Immature natural killer cell (primary cell): Measurements from ENCODE around the gene GYG1. TPM values are rescaled to one million over a fixed set of nuclear protein-coding genes. Genes with fewer than 3 reads are reported as not detected.

Source experiments
- DNase-seq, 3 donors: peaks; one replicate each; pipeline ENCODE4 v3.0.0; 2022; ENCODE audit warnings: mixed read lengths in 1 of 3
- H3K27ac Mint-ChIP-seq, 6 donors: one replicate each; pipeline ENCODE4 v1.8.0; 2020; ENCODE audit warnings: mixed read lengths in 6 of 6, mild to moderate bottlenecking in 5 of 6, inconsistent platforms in 4 of 6, moderate library complexity in 3 of 6
- H3K27me3 Mint-ChIP-seq, 3 donors: one replicate each; pipeline ENCODE4 v1.8.0; 2020 to 2021; ENCODE audit warnings: low read depth in 3 of 3, mild to moderate bottlenecking in 3 of 3, mixed read lengths in 3 of 3, moderate library complexity in 3 of 3, inconsistent platforms in 1 of 3
- H3K36me3 Mint-ChIP-seq, 3 donors: one replicate each; pipeline ENCODE4 v1.8.0; 2020; ENCODE audit warnings: mixed read lengths in 3 of 3, inconsistent platforms in 2 of 3, mild to moderate bottlenecking in 2 of 3
- H3K4me1 Mint-ChIP-seq, 2 donors: one replicate each; pipeline ENCODE4 v1.8.0; 2020; ENCODE audit warnings: inconsistent platforms in 2 of 2, mild to moderate bottlenecking in 2 of 2, mixed read lengths in 2 of 2, moderate library complexity in 1 of 2
- H3K4me3 Mint-ChIP-seq, 5 donors: one replicate each; pipeline ENCODE4 v1.8.0; 2020; ENCODE audit warnings: mild to moderate bottlenecking in 5 of 5, mixed read lengths in 5 of 5, inconsistent platforms in 3 of 5, moderate library complexity in 3 of 5
- H3K9me3 Mint-ChIP-seq, 6 donors: one replicate each; pipeline ENCODE4 v1.8.0; 2020; ENCODE audit warnings: mild to moderate bottlenecking in 6 of 6, mixed read lengths in 6 of 6, inconsistent platforms in 4 of 6, moderate library complexity in 3 of 6
- polyA plus RNA-seq, 3 donors: library from polyadenylated mRNA; unstranded; fragments of 300-500 nt; fragmentation: Illumina TruSeq; gene quantifications; one replicate each; pipeline ENCODE4 v1.2.3, GENCODE V29; 2021

Gene GYG1
- polyA plus RNA-seq, 3 donors from 2014 or later: 73.5 to 102 (median 91.8) TPM

DNA sequence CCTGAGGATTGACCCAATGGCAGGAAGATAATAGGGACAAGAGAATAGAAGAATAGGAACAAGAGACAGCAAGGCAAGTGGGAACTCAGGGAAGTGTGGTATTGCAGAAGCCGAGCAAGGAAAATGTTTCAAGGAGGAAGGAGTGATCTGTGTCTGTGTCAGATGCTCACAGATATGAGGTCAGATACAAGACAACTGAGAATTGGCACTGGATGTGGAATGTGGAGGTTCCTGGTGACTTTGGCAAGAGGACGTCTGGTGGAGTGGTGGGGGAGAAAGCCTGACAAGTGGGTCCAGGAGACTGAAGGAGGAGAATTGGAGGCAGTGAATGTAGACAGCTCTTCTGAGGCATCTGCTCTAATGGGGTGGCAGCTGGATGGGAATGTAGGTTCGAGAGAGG lies 24.1 kb downstream of the GYG1 start:
- Mint-ChIP-seq H3K27me3 (peaks cover 0 to 9% (median 2%) of the 10 kb centered on the region in 3 donors), H3K9me3 (no peaks in the 10 kb centered on the region), H3K4me1 (peaks cover 47 to 84% of the 10 kb centered on the region in 2 donors), H3K4me3 (peak overlapping the region in 2 of 5 donors; percentile 12 to 22), H3K27ac (peak overlapping the region; percentile 7 to 80 (median 26)), H3K36me3 (peaks cover 28 to 40% (median 37%) of the 10 kb centered on the region in 3 donors)
- no peak for DNase-seq

DNA sequence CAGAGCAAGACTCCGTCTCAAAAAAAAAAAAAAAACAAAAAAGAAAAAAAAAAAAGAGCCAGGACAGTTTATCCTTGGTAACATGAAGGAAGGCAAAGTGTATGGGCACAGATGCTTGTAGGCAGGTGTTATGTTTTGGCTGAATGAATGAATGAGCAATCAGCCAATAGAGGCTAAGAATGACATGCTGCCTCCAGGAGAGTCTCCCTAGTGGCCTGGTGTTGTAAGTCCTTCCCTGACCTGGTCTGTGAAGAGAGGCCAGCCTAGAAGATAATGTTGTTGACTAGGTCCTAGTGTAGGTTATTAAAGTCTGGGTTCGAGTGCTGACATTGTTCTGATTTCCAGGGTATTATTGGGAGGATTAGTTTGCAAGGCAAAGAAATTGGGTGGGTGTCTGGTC lies 24.9 kb downstream of the GYG1 start:
- Mint-ChIP-seq H3K4me3 (peak overlapping the region in 1 of 5 donors; percentile 59), H3K4me1 (peaks cover 43 to 84% of the 10 kb centered on the region in 2 donors), H3K27me3 (peaks cover 0 to 9% (median 0%) of the 10 kb centered on the region in 3 donors), H3K36me3 (peaks cover 30 to 35% (median 31%) of the 10 kb centered on the region in 3 donors), H3K27ac (peak overlapping the region in 5 of 6 donors; percentile 6 to 86 (median 77)), H3K9me3 (no peaks in the 10 kb centered on the region)
- no peak for DNase-seq

DNA sequence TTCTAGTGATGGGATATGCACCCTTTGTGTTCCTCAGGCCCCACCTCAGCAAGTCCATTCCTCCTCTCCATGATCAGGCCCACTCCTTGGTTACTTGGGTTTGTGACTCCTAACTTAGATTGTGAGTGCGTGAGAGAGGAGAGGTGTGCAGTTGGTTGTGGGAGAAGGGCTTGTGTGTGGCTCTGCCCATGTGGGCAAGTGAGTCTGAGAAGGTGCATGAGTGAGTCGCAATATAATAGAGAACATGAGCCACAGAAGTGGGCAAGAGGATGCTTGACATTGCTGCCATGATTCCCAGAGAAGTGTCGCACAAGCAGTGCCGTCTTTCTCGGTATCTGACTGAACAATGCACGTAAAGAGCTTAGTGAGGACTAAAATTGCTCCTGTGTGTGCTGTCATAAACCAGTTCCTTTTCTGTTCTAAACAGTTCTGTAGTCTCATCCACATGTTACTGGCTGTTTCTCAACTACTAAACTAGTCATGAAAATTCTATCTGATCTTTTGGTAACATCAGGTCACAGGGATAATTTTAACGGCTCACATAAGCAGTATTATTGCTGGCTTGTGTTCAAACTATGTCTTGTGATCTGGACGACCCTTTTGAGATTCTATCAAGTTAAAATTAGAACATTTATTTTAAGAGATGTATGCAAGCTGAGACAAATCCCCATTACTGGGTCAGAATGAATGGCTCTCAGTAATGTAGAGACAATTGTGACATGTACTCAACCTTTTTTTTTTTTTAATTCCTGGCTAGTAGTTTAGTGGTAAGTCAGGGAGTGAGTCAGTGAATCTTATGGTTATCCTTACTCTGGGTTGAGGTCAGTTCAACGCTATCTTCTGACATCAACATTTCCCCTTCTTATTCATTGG lies 25.6 kb downstream of the GYG1 start:
- H3K36me3 Mint-ChIP-seq: peaks cover 25 to 32% (median 30%) of the 10 kb centered on the region in 3 donors
- peaks cover 0 to 9% (median 0%) of the 10 kb centered on the region in 3 donors for H3K27me3 Mint-ChIP-seq
- H3K27ac Mint-ChIP-seq: peak overlapping the region in 5 of 6 donors; percentile 6 to 86 (median 77)
- DNase-seq: peak in 1 of 3 donors; percentile 14
- peak overlapping the region in 1 of 5 donors; percentile 26 for H3K4me3 Mint-ChIP-seq
- H3K4me1 Mint-ChIP-seq: peaks cover 39 to 81% of the 10 kb centered on the region in 2 donors
- H3K9me3 Mint-ChIP-seq: no peaks in the 10 kb centered on the region

DNA sequence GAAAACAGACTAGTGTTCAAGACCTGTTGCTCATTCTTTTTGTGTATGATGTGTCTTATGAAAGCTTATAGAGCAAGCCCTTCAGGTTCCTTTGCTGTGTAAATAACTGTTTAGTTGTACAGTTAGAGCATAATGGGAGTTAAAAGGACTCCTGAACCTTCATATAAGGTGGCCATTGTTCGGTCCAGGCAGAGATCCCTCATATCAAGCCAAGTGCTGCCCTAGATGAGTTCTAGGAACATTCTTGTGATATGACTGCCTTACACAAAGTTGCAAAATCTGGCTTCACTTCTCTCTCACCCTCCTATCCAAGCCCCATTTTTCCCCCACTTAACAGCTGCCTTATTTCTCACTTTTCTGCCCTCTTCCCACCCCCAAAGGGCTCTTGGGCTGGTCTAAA lies 26.9 kb downstream of the GYG1 start:
- H3K4me1 Mint-ChIP-seq: peaks cover 37 to 72% of the 10 kb centered on the region in 2 donors
- H3K27me3 Mint-ChIP-seq: peaks cover 0 to 6% (median 0%) of the 10 kb centered on the region in 3 donors
- peak overlapping the region in 4 of 6 donors; percentile 24 to 86 (median 42) for H3K27ac Mint-ChIP-seq
- no peaks in the 10 kb centered on the region for H3K9me3 Mint-ChIP-seq
- no peak for DNase-seq
- peaks cover 23 to 35% (median 29%) of the 10 kb centered on the region in 3 donors for H3K36me3 Mint-ChIP-seq
- H3K4me3 Mint-ChIP-seq: peak overlapping the region in 1 of 5 donors; percentile 18

DNA sequence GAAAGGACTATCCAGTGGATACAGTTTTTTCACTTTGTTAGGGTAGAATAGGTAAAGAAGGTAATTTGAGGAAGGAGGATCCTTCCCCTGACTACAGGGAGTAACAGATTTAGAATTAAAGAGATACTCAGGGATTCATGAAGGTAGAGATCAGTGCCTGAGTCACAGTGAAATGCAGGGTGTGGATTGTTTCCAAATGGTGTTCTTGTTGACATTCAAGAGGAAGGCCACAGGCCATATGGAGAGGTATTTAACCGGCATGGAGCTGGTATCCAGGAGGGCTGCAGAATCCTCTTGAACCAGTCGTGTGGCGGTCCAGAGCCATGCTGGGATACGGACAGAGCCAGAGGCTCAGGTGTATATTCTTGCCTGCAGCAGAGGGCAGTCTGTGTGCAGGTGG lies 28.2 kb downstream of the GYG1 start:
- H3K4me3 Mint-ChIP-seq: no peak overlapping the region
- H3K9me3 Mint-ChIP-seq: no peaks in the 10 kb centered on the region
- H3K36me3 Mint-ChIP-seq: peaks cover 19 to 31% (median 29%) of the 10 kb centered on the region in 3 donors
- peaks cover 0 to 6% (median 0%) of the 10 kb centered on the region in 3 donors for H3K27me3 Mint-ChIP-seq
- H3K4me1 Mint-ChIP-seq: peaks cover 33 to 60% of the 10 kb centered on the region in 2 donors
- no peak for DNase-seq
- H3K27ac Mint-ChIP-seq: peak overlapping the region in 5 of 6 donors; percentile 35 to 72 (median 51)

DNA sequence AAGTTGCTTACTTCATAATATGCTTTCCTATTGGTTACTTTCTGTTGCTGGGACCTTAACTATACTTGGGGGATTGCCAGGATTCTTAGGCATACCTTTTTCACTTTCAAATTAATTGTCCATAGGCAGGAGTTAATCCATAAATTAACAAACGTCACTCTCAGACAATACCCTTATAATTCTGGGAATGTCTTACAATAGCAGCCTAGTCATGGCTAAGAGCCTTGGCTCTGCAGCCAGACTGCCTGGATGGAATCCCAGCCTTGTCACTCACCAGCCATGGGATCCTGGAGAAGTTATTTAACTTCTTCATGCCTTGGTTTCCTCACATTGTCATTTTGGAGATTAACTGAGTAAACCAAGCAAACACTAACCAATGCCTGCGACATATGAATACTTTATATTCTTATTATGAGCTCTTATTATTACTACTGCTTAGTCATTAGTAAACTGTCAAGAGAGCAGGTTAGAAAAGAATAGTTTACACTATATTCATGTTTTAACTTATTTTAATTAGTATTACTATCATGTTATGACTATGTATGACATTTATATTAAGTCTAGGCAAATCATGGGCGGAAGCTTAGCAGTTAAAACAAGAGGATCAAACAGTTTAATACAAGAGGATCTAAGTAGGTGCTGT lies 29.0 kb downstream of the GYG1 start:
- Mint-ChIP-seq H3K9me3 (no peaks in the 10 kb centered on the region), H3K4me3 (no peak overlapping the region), H3K4me1 (peaks cover 27 to 53% of the 10 kb centered on the region in 2 donors), H3K27ac (peak overlapping the region in 4 of 6 donors; percentile 67 to 72 (median 70)), H3K27me3 (peaks cover 0 to 2% (median 0%) of the 10 kb centered on the region in 3 donors), H3K36me3 (peaks cover 23 to 31% (median 31%) of the 10 kb centered on the region in 3 donors)
- no peak for DNase-seq

DNA sequence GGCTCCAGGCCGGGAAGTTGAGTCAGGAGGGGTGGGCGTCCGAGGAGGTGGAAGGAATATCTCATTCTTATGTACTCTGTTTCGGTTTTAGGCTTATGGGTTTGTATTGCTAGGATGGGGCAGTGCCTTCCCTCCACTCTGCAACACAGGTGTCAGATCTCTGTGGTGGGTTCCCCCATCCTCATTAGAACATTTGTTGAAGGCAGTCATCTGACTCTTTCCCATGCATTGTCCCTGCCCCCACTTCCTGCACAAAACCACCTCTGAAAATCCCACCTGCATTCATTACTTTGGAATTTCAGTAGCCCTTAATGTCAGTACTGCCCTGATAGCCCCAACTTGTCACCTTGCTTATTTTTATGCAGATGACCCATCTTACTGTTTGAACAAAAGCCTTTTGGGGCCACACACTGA lies 29.5 kb downstream of the GYG1 start:
- no peak for DNase-seq
- peaks cover 22 to 48% of the 10 kb centered on the region in 2 donors for H3K4me1 Mint-ChIP-seq
- H3K27me3 Mint-ChIP-seq: peaks cover 0 to 2% (median 0%) of the 10 kb centered on the region in 3 donors
- H3K27ac Mint-ChIP-seq: peak overlapping the region in 4 of 6 donors; percentile 35 to 71 (median 68)
- no peaks in the 10 kb centered on the region for H3K9me3 Mint-ChIP-seq
- H3K4me3 Mint-ChIP-seq: no peak overlapping the region
- peaks cover 18 to 30% (median 26%) of the 10 kb centered on the region in 3 donors for H3K36me3 Mint-ChIP-seq

DNA sequence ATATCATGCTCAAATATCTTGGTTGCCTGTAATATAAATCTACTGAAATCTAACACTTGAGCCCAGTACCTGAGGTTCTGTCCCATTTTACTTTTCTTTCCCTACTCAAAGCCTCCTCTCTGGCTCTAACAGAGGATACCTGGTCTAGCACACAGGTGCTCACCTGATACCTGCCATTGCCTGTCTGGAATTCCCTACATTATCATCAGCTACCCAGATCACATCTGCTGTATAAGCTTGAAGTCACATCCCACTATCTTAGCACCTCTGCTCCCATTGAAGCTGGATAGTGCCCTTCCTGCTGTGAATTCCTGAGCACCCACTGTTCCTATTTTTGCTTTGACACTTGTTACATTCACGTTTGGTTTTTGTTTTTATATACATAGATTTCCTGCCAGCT lies 30.5 kb downstream of the GYG1 start:
- peaks cover 23 to 34% (median 26%) of the 10 kb centered on the region in 3 donors for H3K36me3 Mint-ChIP-seq
- no peaks in the 10 kb centered on the region for H3K9me3 Mint-ChIP-seq
- no peak for DNase-seq
- H3K4me3 Mint-ChIP-seq: no peak overlapping the region
- peaks cover 16 to 47% of the 10 kb centered on the region in 2 donors for H3K4me1 Mint-ChIP-seq
- peaks cover 0 to 2% (median 0%) of the 10 kb centered on the region in 3 donors for H3K27me3 Mint-ChIP-seq
- H3K27ac Mint-ChIP-seq: peak overlapping the region; percentile 5 to 78 (median 31)

DNA sequence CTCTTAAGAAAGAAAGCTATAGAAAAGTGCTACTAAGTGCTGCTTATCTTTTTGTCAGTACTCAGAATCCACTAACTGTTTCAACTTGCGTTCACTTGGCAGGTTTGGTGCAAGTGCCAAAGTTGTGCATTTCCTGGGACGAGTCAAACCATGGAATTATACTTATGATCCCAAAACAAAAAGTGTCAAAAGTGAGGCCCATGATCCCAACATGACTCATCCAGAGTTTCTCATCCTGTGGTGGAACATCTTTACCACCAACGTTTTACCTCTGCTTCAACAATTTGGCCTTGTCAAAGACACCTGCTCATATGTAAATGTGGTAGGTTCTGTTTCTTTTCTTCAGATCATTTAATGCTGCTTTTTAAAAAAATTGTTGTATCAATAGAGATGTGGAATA lies 32.6 kb downstream of the GYG1 start:
- Mint-ChIP-seq H3K4me1 (peaks cover 10 to 35% of the 10 kb centered on the region in 2 donors), H3K4me3 (no peak overlapping the region), H3K36me3 (peaks cover 25 to 35% (median 26%) of the 10 kb centered on the region in 3 donors), H3K9me3 (no peaks in the 10 kb centered on the region), H3K27me3 (peaks cover 0 to 2% (median 0%) of the 10 kb centered on the region in 3 donors), H3K27ac (peak overlapping the region in 1 of 6 donors; percentile 20)
- no peak for DNase-seq

DNA sequence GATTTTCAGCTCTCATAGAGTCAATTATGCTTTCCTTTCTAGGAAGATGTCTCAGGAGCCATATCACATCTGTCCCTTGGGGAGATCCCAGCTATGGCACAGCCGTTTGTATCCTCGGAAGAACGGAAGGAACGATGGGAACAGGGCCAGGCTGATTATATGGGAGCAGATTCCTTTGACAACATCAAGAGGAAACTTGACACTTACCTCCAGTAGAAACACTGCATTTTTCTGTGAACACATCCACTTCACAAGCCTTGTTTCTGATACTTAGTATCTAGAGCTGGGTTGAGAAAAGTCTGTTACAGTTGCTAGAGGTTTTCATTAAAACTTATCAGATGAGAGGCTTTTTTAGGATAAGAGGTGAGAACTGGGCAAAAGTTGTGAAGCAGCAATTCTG lies 35.4 kb downstream of the GYG1 start:
- Mint-ChIP-seq H3K36me3 (peaks cover 21 to 37% (median 30%) of the 10 kb centered on the region in 3 donors), H3K9me3 (no peaks in the 10 kb centered on the region), H3K27ac (peak overlapping the region; percentile 20 to 81 (median 38)), H3K4me3 (no peak overlapping the region), H3K4me1 (peaks cover 2 to 10% of the 10 kb centered on the region in 2 donors), H3K27me3 (no peaks in the 10 kb centered on the region)
- DNase-seq: no peak

DNA sequence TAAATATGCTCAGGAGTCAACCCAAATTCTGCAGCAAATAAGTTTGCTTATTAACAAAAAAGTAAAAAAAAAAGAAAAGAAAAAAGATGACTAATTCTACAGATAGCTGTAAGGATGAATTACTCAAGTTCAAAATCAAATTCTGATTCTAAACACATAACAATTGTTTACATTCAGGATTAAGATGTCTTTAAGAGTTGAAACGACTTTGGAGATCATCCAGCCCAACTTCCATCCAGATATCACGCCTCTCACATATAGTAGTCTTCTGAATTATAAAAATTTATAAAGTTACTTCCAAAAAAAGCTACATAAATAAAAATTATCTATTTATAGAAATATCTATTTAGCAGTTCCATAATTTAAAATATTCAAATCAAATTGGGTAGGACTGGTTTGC lies 39.8 kb downstream of the GYG1 start:
- Mint-ChIP-seq H3K4me3 (no peak overlapping the region), H3K27me3 (no peaks in the 10 kb centered on the region)

DNA sequence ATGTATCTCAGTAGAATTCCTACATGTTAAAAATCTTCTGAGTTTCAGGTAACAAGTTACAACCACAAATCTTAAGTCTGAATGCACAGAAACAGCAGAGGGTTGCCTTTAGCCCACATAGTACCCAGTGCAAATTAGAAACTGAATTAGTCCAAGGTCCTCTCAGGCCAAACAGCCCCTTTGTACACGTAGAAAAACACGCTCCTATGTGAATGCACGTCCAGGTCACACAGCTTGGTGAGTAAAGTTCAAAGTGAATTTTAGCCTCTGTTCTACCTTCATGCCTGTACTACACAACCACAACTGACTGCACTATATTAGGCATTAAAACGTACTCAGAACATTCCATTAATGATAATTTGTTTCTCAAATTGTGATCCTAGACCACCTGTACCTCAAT lies 46.3 kb downstream of the GYG1 start:
- H3K27ac Mint-ChIP-seq: no peak overlapping the region
- no peak for DNase-seq
- H3K9me3 Mint-ChIP-seq: no peaks in the 10 kb centered on the region
- peaks cover 8 to 11% of the 10 kb centered on the region in 2 donors for H3K4me1 Mint-ChIP-seq
- H3K36me3 Mint-ChIP-seq: peaks cover 13 to 18% (median 13%) of the 10 kb centered on the region in 3 donors
- no peak overlapping the region for H3K4me3 Mint-ChIP-seq
- H3K27me3 Mint-ChIP-seq: no peaks in the 10 kb centered on the region

More for the DNA sequence above, 39.8 kb downstream of the GYG1 start:
- Mint-ChIP-seq H3K36me3 (peaks cover 3 to 18% (median 12%) of the 10 kb centered on the region in 3 donors), H3K9me3 (no peaks in the 10 kb centered on the region), H3K4me1 (peaks cover 1 to 10% of the 10 kb centered on the region in 2 donors), H3K27ac (no peak overlapping the region)
- DNase-seq: no peak

DNA sequence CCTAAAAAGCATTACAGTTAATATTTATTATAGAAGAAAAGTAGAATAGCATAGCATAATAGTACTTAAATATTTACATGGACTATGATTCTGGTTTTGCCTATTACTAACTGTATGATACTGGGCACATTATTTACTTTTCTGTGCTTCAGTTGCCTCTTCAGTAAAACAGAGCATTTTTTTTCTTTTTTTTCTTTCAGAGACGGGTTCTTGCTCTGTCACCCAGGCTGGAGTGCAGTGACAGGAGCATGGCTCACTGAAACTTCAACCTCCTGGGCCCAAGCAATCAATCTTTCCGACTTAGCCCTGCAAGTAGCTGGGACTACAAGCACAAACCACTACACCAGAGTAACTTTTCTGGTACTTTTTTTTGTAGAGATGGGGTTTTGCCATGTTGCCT lies 47.0 kb downstream of the GYG1 start:
- DNase-seq: no peak
- no peaks in the 10 kb centered on the region for H3K27me3 Mint-ChIP-seq
- peaks cover 15 to 17% of the 10 kb centered on the region in 2 donors for H3K4me1 Mint-ChIP-seq
- no peaks in the 10 kb centered on the region for H3K9me3 Mint-ChIP-seq
- H3K4me3 Mint-ChIP-seq: no peak overlapping the region
- peaks cover 13 to 18% (median 17%) of the 10 kb centered on the region in 3 donors for H3K36me3 Mint-ChIP-seq
- peak overlapping the region in 1 of 6 donors; percentile 25 for H3K27ac Mint-ChIP-seq
